Measurements from ENCODE around the gene ADAMTS6.
"Not testable (repeated sequence)": the region's sequence is repeated elsewhere in the genome, so short reads cannot be mapped to it uniquely, and the experiment has no call there.

The ADAMTS6 gene

GRCh38 chr5:65194871-65195270, 286.8 kb downstream of the ADAMTS6 start:
- DNase-seq = no peak

DNA sequence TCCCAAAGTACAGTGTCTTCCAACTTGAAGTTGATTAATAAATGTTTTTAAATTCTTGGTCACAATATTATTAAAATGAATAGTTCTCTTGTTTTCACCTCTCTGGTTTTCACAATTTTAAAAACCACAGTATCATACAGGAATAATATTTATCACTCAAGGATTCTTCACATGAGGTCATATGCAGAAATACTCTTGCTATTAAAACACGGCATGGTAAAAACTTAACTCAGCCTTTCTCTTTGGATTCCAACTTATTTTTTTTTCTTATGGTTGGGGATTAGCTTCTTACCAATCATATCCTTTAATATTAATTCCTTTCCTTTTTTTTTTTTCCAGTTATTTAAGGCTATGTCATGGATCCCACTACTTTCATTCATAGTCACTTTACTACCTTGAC, 289.4 kb downstream of the ADAMTS6 start:
- DNase-seq = no peak

DNA sequence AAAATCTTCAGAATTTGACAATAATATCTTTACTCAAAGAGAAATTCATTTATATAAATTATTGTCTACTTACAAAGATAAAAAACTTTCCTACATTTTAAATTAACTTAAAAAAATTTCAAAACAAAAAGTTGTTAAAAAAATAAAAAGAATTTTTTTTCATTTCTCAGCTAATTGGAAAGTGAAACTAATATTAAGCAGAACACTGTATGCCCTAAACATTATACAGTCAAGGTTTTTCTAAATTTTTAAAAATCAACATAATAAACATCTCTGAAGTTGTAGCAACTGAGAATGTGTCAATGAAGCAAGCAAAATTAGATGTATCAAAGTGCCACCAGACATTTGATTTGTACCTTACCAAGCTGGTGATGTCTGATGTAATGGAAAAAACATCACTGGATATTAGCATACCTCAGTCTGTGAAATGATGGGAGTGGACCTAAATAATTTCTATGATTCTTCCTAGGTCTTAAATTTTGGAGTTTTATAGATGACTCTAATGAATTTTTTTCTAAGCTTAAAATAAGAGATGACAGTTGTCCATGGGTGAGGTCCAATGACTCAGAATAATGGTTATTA, 290.1 kb downstream of the ADAMTS6 start:
- DNase-seq = no peak

GRCh38 chr5:65190328-65191053, 291.2 kb downstream of the ADAMTS6 start:
- no peak for DNase-seq

DNA sequence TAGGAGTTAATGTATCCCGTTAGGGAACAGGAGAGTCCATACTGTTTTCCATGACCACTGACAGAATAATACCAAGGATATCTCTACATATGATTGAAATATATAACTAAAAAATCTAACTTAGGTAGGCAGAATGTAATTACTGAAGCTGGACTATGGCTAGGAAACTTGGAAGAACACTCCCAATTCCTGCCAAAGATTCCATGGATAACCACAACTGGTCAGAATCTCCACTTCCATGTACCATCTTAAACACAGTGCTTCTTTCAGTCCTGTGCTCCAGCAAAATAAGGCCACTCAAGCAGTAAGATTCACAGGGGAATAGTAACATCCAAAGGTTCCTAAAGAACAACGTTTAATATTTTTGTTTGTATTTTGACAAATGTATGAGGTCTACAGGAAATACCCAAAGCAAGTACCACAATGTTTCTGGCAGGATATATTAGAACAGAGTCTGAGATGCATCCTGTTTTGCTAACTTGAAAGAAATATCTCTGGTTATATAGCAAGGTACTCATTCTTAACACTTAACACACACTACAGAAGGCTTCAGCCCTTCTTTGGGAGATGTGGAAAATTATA, 295.0 kb downstream of the ADAMTS6 start:
- DNase-seq = no peak

GRCh38 chr5:65185468-65185867, 296.3 kb downstream of the ADAMTS6 start:
- DNase-seq = no peak

GRCh38 chr5:65184780-65185179, 296.9 kb downstream of the ADAMTS6 start:
- DNase-seq = no peak

GRCh38 chr5:65174231-65174630, 307.5 kb downstream of the ADAMTS6 start:
- DNase-seq = not testable (repeated sequence)

GRCh38 chr5:65173130-65173525, 308.6 kb downstream of the ADAMTS6 start:
- no peak for DNase-seq

DNA sequence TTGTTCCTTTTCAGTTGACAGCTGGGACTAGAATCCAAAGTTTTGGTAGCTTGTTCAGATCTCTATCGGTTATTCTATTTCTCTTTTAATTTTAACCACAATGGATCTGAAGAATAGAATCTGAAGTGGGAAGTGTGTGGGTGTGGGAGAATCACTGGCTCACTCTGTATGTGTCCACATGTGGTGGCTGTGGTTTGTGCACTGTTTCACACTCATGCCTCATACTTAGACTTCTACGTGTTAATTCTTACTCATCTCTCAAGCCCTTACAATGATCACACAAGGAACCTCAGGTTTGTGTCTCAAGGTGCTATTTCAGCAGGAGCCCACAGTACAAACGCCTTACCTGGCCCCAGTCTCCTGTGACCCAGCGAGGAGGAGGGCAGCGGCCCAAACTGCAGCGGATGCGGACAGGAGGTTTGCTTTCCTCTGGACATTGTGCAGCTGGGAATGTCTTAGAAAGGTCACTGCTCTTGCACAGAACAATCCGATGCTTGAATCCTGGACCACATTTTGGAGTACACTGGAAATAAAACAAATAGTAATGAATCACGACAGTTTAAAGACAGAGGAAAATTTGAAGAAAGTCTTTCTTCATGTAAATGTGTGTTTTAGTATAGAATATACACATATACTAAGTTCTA, 309.1 kb downstream of the ADAMTS6 start:
- DNase-seq = no peak

DNA sequence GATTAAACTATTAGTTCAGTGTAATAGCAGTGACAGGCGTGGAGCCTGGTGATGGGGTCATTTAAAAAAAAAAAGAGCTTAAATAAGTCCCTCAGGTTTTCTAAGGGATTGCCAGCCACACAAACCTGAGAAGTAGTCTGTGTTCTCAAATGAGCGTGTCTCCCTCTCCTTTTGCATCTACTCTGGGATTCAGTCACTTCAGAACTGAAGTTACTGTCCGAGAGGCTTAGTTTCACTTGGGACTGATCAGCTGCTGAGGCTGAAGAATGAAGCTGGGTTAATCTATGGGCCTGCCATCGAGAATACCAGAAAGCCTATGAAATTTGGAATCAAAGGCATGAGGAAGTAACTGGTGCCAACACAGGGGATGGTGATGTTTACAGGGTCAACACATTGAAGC, 310.1 kb downstream of the ADAMTS6 start:
- DNase-seq = no peak

GRCh38 chr5:65163698-65164097, 318.0 kb downstream of the ADAMTS6 start:
- DNase-seq = no peak

DNA sequence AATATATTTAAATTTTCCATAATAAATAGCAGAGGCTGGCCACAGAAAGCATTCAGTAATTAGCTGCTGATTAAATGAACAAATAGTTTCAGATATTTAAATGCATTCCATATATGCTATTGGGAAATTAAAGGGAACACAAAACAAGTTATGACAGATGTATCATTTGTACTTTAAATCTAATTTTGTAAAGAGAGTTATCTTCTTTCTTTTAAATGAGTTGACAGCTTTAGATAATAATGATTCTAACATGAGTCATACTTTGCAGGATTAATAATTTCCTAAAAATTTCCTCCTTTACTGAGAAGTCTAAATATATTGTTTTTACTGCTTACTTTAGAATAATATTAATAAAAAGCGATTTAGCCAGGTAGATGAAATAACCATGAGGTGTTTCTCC, 320.1 kb downstream of the ADAMTS6 start:
- DNase-seq = no peak

DNA sequence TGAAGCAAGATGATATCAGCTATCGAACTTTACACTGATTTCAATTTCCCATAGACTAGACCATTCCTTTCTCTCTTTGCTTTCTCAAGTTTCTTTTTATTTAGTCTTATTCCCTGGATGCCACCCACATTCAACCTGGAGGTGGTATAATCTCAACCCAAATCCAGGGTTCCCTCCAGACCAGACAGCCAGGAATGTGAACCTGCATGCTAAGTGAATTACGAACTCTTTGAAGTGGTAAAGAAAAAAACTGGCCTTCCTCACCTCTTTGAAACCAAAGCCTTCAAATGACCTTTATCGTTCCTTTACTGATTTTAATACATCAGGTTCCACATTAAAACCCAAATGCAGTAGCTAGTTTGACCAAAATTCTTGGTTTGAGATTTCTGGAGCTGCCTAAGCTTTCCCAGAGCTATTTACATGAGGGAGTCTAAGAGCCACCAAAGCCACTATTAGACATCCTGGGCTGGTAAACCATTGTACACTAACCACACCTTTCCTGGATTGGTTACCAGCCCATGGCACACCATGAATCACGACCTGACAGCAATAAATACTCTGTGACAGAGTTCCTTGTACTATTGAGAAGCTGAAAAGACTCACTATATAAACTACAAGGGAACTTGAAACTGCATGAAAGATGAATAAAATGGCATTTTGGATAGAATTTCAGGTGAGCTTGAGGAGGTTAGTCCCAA, 323.7 kb downstream of the ADAMTS6 start:
- peak; percentile 2 for DNase-seq

GRCh38 chr5:65156933-65157332, 324.8 kb downstream of the ADAMTS6 start:
- no peak for DNase-seq

- DNase-seq = no peak
These were observed 329.6 kb downstream of the ADAMTS6 start for GRCh38 chr5:65152131-65152530.

DNA sequence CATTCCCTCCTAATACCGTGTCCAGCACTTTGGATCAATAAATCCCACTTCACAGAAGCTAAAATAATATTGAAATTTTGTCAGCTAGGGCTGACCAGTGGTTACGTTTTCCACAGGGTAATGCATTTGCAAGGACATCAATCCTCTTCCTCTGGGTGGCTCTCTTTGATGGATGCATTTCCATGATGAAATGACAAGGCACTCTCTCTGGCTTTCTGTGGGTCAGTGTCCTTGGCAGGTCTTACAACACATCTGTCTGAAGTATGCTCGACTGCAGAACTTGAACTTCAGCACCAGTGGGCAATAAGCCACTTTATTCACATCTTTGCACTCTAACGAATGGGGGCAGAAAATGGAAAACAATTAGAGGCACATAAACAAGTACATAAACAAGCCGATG, 330.1 kb downstream of the ADAMTS6 start:
- no peak for DNase-seq

DNA sequence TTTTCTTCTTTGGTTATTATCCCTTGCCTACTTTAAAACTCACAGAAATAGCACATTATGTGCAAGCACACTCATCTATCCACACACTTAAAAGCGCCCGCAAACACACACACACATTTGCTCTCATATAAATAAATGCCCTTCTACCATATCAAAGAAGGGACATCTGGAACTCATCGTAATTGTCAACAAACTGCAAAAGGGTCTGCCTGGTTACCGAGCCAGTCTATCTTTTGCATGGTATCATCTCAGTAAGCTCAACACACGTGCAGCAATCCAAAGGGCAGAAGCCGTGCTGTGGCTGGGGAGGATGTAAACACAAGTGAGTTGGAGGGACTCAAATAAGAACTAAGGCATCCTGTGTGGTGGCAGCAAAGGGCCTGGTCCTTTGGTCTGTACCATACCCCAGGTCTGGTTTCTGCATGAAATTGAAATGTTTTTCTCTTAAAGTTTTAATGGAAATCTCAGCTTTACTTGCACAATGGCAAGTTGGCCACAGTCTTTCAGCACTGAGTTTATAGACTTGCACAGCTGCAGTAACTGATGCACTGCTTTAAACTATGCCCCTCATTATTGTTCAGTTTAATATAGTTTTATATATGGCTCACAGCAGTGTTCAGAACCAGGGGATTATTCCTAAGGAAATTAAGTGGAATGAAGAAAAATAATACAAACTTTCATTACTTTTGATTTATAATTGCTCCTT, 331.0 kb downstream of the ADAMTS6 start:
- no peak for DNase-seq

GRCh38 chr5:65149827-65150226, 331.9 kb downstream of the ADAMTS6 start:
- DNase-seq = no peak

- DNase-seq = no peak
These were observed 337.4 kb downstream of the ADAMTS6 start for GRCh38 chr5:65144136-65144871.

- no peak for DNase-seq
These were observed 339.2 kb downstream of the ADAMTS6 start for GRCh38 chr5:65142511-65143011.

GRCh38 chr5:65142016-65142415, 339.7 kb downstream of the ADAMTS6 start:
- no peak for DNase-seq

Data from hematopoietic multipotent progenitor cell treated with erythropoietin and hydrocortisone succinate and interleukin-3 and kit ligand, for 4 days (in vitro differentiated cells).